Memory B cell (primary cell): ENCODE results near the gene TRAPPC2L.

Experiments used
- ATAC-seq: fragments of 150-1000 bp; cut with Tn5 transposase; 2 replicates; pipeline ENCODE4 v1.10.0; 2021; ENCODE audit warnings: low read depth, mild to moderate bottlenecking, moderate library complexity
- DNase-seq, 2 donors: peaks; one replicate each; pipeline ENCODE4 v3.0.0; 2022; ENCODE audit warnings: low spot score in 2 of 2
- H3K27ac Mint-ChIP-seq: one replicate; pipeline ENCODE4 v1.8.0; 2022; ENCODE audit warnings: mild to moderate bottlenecking, moderate library complexity, mixed read lengths
- H3K27me3 Mint-ChIP-seq: one replicate; pipeline ENCODE4 v1.8.0; 2022; ENCODE audit warnings: mixed read lengths
- H3K36me3 Mint-ChIP-seq: one replicate; pipeline ENCODE4 v1.8.0; 2022; ENCODE audit warnings: mild to moderate bottlenecking, mixed read lengths
- H3K4me1 Mint-ChIP-seq: one replicate; pipeline ENCODE4 v1.8.0; 2022; ENCODE audit warnings: mixed read lengths
- H3K4me3 Mint-ChIP-seq: one replicate; pipeline ENCODE4 v1.8.0; 2022; ENCODE audit warnings: mild to moderate bottlenecking, moderate library complexity, mixed read lengths
- H3K9me3 Mint-ChIP-seq: one replicate; pipeline ENCODE4 v1.8.0; 2022; ENCODE audit warnings: mixed read lengths

Gene TRAPPC2L

DNA sequence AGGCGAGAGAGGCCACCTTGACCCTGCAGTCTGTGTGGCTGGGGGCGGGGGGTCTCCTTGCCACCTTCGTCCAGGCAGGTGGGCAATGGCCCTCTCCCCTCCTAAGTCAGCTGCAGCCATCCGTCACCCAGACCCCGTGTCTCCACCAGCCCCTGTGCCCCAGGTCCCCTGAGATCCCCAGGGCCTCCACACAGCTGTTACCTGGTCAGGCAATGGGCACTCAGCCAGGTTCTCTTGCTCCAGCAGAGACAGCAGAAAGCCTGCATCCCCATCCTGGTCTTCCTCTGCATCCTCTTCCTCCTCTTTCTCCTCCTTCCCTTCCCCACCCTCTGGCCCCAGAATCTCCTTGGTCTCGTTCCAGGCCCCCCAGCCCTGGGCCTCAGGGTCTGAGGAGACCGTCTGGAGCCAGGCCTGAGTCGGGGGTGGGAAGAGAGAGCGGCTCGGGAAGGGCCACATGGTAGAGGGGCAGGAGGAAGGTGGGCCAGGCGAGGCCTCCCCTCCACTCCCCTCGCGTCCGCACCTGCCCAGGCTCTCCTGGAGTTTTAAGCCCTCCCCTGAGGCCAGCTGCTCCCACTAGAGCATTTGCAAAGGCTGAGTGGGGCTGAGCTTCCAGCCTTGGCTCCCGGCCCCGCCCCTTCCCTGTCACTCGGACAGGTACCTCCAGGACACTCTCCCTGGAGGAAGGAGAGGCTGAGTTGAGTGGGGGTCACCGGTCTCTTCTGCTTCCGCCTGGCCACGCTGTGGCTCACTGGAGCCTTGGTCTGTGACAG is 9.4 kb downstream of the TRAPPC2L start, which contains the start of gene PABPN1L:
TSS of gene PABPN1L (minus strand) at position 510 of the 770 bp plus-strand sequence. CDS start at position 456, 54 bp downstream.
- Mint-ChIP-seq H3K9me3 (no peaks in the 10 kb centered on the region), H3K27me3 (peaks cover 8% of the 10 kb centered on the region), H3K4me3 (no peak within 1 kb of the TSS), H3K36me3 (no peaks in the 10 kb centered on the region), H3K4me1 (peaks cover 11% of the 10 kb centered on the region), H3K27ac (peak within 1 kb of the TSS; percentile 67)
- ATAC-seq (no peak), DNase-seq (no peak)

DNA sequence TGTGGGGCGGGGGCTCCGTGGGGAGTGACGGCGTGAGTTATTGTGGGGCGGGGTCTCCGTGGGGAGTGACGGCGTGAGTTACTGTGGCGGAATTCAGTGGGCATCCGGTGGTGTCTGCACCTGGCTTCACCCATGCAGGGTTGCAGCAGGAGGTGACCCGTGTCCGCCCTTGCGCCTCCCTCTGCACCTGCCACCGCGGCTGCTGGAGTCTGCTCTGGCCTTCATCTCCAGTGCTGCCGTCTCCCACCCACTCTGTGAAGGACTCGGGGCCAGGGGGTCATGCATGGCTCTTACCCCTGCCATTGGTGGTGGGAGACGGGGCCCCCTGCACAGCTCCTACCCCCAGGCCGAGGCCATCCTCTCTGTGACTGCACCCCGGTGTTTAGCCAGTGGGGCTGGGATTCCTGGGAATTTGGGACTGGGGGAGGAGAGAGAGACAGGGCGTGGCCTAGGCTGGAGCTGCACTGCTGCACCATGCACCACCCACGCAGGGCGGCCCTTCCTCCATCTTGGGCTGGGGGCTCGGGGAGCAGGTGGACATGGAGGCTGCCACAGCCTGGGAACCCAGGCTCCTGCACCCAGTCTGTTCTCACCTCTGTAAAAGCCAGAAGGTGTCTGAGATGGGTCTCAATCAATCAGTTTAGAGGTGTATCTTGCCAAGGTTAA is 10.8 kb downstream of the TRAPPC2L start:
- Mint-ChIP-seq H3K4me3 (no peak overlapping the region), H3K27me3 (peaks cover 8% of the 10 kb centered on the region), H3K36me3 (no peaks in the 10 kb centered on the region), H3K4me1 (peaks cover 12% of the 10 kb centered on the region), H3K9me3 (no peaks in the 10 kb centered on the region), H3K27ac (no peak overlapping the region)
- DNase-seq (no peak), ATAC-seq (no peak)

DNA sequence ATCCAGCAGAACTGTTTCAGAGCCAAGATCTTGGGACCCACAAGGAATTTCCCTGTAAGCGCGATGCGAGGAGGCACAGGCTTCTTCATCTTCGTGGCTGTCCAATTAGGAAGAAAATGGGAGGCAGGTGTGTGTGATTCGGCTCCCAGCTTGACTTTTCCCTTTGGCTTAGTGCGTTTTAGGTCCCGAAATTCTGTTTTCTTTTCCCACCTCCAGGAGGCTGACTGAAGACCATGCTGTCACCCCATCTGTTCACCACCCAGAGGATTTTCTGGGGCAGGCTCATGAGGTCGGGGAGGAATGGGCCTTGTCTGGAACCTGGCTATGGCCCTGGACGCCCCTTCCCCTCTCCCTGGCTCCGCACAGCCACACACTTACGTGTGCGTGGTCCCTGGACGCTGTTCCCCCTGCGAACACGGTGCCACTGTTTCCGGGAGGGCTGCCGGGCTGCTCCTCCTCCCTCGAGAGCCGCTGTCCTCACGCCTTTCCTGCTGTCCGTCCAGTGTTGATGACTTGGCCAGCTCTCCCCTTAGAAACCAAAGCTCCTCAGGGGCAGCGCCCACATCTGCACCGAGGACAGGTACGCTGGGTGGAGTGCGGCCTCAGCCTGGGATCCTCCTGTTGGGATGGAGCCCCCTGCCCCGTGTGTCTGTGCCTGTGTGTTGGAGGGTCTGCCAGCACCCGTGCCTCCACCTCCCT is 12.2 kb downstream of the TRAPPC2L start:
- DNase-seq (no peak), ATAC-seq (no peak)
- Mint-ChIP-seq H3K9me3 (no peaks in the 10 kb centered on the region), H3K27me3 (peaks cover 8% of the 10 kb centered on the region), H3K36me3 (peaks cover 2% of the 10 kb centered on the region), H3K4me3 (no peak overlapping the region), H3K27ac (no peak overlapping the region), H3K4me1 (peaks cover 12% of the 10 kb centered on the region)

DNA sequence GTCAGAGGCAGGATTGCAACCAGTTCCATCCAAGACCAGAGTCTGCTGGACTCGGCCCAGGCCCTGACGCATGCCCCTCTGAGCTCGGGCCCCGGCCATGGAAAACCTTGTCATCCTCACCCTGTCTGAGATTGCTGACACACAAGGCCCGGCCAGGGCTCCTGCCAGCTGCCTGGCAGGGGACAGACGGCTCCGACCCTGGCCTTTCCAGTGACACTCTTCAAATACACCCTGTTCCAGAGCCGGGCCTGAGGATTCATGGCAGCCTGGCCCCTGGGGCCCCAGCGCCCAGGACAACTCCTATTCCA is 12.7 kb downstream of the TRAPPC2L start:
- Mint-ChIP-seq H3K27ac (no peak overlapping the region), H3K4me3 (no peak overlapping the region), H3K9me3 (no peaks in the 10 kb centered on the region), H3K27me3 (peaks cover 8% of the 10 kb centered on the region), H3K36me3 (peaks cover 3% of the 10 kb centered on the region), H3K4me1 (peaks cover 12% of the 10 kb centered on the region)
- ATAC-seq: no peak
- no peak for DNase-seq

DNA sequence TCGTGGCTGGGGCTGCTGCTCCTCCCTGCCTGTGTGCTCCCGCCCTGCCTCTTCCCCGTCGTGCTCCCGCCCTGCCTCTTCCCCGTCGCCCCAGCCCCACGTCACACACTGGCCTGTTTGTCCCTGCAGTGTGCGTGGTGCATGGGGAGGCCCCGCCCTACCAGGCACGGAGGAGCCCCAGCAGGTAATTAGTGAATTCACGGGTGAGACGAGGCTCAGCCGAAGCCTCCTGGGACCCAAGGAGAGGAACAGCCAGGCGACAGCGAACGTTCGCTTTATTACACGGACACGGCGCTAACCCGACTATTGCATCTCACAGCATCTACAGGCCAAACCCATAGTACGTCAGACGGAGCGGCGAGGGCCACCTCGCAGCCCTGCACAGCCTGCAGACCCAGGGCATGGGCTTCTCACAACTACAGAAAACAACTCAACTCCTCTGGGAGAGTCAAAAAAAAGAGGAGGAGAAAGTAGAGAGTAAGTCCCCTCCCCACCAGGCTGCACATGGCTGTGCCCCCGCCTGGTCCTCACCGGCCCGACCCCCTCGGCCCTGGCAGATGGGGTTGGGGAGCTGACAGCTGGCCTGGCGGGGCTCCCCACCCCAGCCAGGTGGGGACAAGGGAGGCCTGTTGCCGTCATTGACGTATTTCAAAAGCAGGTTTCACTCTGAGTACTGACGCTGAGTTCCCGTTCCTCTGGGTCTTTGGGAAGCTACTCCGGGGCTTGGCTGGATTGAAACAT is 13.9 kb downstream of the TRAPPC2L start:
- no peaks in the 10 kb centered on the region for H3K9me3 Mint-ChIP-seq
- peaks cover 8% of the 10 kb centered on the region for H3K27me3 Mint-ChIP-seq
- peaks cover 10% of the 10 kb centered on the region for H3K36me3 Mint-ChIP-seq
- peak overlapping the region; percentile 67 for H3K4me3 Mint-ChIP-seq
- H3K4me1 Mint-ChIP-seq: peaks cover 12% of the 10 kb centered on the region
- peak overlapping the region; percentile 86 for H3K27ac Mint-ChIP-seq
- ATAC-seq (peak; percentile 67), DNase-seq (peak; percentile 31 to 34)

DNA sequence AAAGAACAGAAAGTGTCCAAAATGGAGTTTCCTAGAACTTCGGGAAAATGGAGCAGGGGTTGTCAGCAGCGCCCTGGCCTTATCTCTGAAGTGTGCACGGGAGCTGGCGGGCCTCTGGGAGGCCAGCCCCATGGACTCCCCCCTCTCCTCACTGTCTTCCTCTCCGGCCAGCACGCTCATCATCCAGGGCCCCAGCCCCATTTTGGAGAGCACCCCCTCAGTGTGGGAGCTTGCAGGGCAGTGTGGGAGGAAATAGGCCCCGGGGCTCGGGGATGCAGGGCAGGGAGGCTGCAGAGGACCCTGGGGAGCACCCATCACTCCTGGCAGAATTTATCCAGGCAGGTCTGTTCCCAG is 14.4 kb downstream of the TRAPPC2L start:
- peaks cover 12% of the 10 kb centered on the region for H3K4me1 Mint-ChIP-seq
- H3K9me3 Mint-ChIP-seq: no peaks in the 10 kb centered on the region
- H3K4me3 Mint-ChIP-seq: peak overlapping the region; percentile 47
- peaks cover 8% of the 10 kb centered on the region for H3K27me3 Mint-ChIP-seq
- DNase-seq (no peak), ATAC-seq (peak; percentile 14)
- H3K27ac Mint-ChIP-seq: peak overlapping the region; percentile 86
- peaks cover 13% of the 10 kb centered on the region for H3K36me3 Mint-ChIP-seq

DNA sequence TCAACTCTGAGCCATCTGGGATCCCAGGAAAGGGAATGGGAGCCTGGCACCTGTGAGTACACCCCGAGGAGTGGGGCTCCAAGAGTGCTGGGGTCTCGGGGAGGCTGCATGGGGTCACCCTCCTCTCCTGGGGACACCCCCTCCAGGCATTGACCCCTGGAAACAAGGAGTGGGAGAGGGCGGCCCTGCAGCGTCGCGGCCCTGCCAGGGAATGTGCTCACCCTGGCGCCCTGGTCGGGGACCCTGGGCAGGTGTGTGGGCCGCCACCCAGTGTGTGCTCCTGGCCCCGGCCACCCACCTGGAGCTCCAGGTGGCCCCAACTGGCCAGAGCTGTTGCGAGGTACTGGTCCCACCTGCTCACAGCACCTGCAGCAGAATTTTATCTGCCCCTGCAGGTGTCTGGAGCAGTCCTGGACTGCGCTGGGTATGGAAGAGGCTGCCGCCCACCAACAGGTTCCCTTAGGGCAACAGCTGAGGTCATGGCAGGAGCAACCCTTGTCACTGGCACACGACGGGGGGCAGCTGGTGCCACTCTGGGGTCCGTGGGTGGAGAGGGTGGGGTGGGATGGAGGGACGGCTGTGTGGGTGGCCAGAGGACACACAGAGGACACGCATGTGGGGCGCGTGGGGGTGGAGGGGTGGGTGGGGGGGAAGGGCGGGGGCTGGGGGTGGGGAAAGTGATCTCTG is 14.9 kb downstream of the TRAPPC2L start:
- H3K36me3 Mint-ChIP-seq: peaks cover 16% of the 10 kb centered on the region
- DNase-seq: no peak
- no peak overlapping the region for H3K4me3 Mint-ChIP-seq
- peaks cover 6% of the 10 kb centered on the region for H3K27me3 Mint-ChIP-seq
- ATAC-seq: no peak
- peaks cover 10% of the 10 kb centered on the region for H3K4me1 Mint-ChIP-seq
- H3K9me3 Mint-ChIP-seq: no peaks in the 10 kb centered on the region
- no peak overlapping the region for H3K27ac Mint-ChIP-seq

DNA sequence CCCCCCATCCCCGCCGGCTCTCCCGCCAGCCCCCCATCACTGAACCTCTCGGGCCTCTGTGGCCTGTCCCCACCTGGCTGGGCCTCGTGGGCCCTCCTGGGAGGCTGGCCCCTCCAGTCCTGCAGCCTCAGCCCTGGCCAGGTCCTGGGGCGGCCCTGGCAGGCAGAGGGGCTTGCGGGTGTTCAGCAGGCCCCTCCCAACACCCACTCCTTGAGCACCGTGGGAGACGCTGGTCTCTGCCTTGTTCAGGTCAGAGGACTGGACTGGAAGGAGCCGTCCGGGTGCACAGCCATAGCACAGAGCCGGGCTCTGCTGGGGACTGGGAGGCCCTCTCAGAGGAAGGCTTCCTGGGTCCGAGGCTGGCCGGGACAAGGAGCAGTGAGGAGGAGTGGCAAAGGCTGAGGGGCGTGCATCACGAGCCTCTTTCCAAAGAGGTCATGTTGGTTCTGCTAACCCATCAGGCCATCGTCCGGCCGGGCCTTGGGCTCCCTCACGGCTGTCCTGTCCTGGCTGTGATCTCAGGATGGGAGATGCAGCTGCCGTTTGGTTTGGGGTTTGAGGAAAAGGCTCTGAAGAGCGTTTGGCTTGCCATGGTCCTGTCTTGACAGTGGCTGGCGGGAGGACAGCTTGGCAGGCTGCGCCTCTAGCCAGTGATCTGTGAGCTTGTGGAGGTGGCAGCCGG is 15.9 kb downstream of the TRAPPC2L start:
- no peaks in the 10 kb centered on the region for H3K9me3 Mint-ChIP-seq
- no peak for DNase-seq
- ATAC-seq: no peak
- H3K27ac Mint-ChIP-seq: peak overlapping the region; percentile 76
- H3K4me3 Mint-ChIP-seq: no peak overlapping the region
- H3K27me3 Mint-ChIP-seq: peaks cover 6% of the 10 kb centered on the region
- peaks cover 9% of the 10 kb centered on the region for H3K4me1 Mint-ChIP-seq
- H3K36me3 Mint-ChIP-seq: peaks cover 20% of the 10 kb centered on the region

DNA sequence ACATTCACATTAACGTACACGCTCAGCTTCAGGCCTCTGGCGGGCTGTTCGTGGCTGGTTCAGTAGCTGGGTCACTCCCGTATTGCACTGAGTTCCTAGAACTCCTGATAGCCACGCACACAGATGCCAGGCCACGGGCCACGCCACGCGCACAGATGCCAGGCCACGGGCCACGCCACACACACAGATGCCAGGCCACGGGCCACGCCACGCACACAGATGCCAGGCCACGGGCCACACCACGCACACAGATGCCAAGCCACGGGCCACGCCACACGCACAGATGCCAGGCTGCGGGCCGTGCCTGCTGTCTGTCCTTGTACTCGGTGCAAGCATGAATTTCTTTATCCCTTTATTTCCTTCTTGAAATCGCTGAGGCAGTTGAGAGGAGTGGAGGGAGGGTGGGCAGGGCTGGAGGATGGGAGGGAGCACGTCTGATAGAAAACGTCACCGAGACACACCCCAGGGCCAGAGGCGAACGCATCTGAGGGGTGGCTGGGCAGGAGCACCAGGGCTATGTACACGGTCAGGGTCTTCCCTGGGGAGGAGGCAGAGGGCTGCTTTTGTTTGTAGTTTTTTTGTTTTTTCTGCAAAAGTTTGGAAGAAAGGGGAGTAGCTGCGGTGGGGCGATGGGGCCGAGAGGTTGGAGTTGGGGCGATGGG is 18.1 kb downstream of the TRAPPC2L start:
- Mint-ChIP-seq H3K36me3 (peaks cover 27% of the 10 kb centered on the region), H3K4me1 (peaks cover 9% of the 10 kb centered on the region), H3K27me3 (peaks cover 6% of the 10 kb centered on the region), H3K9me3 (no peaks in the 10 kb centered on the region), H3K4me3 (no peak overlapping the region), H3K27ac (no peak overlapping the region)
- ATAC-seq (no peak), DNase-seq (no peak)

DNA sequence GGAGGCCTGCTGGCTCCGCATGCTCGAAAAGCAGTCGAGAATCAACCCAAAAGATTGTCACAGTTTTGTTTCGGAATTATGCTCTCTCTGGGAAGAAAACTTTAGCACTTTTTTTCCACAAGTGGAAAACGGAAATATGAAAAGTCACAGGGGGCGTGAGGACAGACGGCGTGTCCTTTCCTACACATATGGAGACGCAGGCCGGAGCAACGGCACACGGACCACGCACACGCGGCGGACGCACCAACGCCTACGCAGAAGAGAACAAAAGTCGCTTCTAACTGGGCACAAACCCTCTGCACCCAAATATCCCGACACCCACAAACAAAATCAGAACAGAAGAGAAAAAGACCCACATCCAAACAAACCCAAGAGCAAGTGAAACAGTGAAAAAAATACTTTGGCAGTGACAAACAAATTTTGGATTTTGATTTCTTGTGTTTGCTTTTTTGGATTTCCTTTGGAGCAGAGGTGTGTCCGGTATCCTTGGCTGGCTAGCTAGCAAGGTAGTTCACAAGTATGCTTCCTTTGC is 18.8 kb downstream of the TRAPPC2L start:
- Mint-ChIP-seq H3K27me3 (peaks cover 2% of the 10 kb centered on the region), H3K27ac (no peak overlapping the region), H3K9me3 (no peaks in the 10 kb centered on the region), H3K4me3 (no peak overlapping the region), H3K4me1 (peaks cover 6% of the 10 kb centered on the region), H3K36me3 (peaks cover 30% of the 10 kb centered on the region)
- ATAC-seq: no peak
- DNase-seq: no peak

DNA sequence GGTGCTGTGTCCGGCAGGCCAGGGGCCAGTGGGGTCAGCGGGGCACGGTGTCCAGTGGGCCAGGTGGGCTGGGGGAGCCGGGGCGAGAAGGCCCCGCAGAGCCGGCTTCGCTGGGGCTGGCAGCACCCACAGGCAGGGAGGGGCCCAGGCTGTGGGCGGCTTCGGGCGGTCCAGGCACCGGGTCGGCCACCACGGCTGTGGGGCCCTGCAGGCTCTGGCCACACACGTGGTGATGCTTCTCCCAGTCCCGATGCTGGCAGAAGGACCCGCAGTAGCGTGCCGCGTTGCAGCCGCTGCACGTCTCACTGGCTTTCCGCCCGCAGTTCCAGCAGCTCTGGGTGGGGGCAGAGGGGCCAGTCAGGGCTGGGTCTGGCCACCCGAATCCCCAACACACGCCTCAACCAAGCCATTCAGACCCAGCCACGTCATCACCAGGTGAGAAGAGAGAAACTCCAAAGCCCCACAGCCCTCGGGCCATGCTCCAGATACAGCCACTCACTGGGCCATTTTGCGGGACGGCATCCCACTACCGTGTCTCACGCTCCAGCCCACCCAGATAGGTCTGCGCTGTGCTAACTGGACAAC is 20.1 kb downstream of the TRAPPC2L start:
- Mint-ChIP-seq H3K9me3 (no peaks in the 10 kb centered on the region), H3K27ac (no peak overlapping the region), H3K36me3 (peaks cover 31% of the 10 kb centered on the region), H3K27me3 (no peaks in the 10 kb centered on the region), H3K4me3 (no peak overlapping the region), H3K4me1 (no peaks in the 10 kb centered on the region)
- ATAC-seq: no peak
- no peak for DNase-seq

DNA sequence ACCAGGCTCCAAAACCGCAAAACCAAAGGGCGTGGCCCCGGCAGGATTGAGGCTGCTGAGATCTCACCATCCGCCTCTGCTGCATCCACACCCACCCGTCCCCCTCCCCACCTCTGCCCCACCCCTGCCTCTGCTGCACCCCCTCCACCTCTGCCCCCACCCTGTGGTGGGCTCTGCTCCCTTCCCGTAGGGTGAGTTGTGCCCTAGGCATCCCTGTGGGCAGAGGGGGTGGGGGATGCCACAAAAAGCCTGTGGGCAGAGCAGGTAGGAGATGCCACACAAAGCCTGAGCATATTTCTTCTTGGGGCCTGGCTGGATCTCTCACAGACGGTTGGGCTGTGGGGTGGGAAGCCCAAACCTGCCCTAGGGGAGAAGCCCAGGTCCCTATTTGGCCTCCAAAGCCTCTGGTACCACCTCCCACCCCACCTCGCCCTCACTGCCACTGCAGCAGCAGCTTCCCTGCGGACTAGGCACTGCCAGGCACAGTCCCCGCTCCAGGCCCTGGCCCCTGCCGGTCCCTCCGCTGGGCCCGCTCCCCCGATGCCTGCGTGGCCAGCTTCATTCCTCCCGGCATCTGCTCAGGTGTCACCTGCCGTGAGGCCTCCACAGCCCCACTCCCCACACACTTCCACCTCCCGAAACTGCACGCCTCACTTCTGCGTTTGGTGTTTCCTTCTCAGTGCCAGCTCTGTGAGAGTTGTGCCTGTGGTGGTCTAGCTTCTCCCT is 20.8 kb downstream of the TRAPPC2L start:
- DNase-seq (no peak), ATAC-seq (no peak)
- Mint-ChIP-seq H3K4me1 (peaks cover 6% of the 10 kb centered on the region), H3K27ac (peak overlapping the region; percentile 68), H3K27me3 (no peaks in the 10 kb centered on the region), H3K36me3 (peaks cover 38% of the 10 kb centered on the region), H3K9me3 (no peaks in the 10 kb centered on the region), H3K4me3 (no peak overlapping the region)
